Stimulated activated CD4-positive, alpha-beta T cell treated with anti-CD3 and anti-CD28 coated beads, Interleukin-4, amount 100 ng/mL, for 24 hours (primary cell): ENCODE measurements around the gene CD302.
"Not testable (repeated sequence)": the region's sequence is repeated elsewhere in the genome, so short reads cannot be mapped to it uniquely, and the experiment has no call there.

ENCODE experiments used
- DNase-seq: peaks from one replicate; pipeline ENCODE4 v3.0.0-alpha.2; 2020

The CD302 gene

DNA sequence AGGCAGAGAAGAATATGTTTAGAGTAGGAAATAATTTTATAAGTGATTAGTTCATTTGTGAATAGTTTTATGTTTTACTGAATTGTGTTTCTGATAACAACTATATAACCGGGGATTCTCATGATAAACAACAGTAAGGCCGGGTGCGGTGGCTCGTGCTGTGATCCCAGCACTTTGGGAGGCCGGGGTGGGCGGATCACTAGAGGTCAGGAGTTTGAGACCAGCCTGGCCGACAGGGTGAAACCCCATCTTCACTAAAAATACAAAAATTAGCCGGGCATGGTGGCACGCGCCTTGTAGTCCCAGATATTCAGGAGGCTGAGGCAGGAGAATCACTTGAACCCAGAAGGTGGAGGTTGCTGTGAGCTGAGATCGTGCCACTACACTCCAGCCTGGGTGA lies 52.8 kb downstream of the CD302 start:
- not testable (repeated sequence) for DNase-seq

DNA sequence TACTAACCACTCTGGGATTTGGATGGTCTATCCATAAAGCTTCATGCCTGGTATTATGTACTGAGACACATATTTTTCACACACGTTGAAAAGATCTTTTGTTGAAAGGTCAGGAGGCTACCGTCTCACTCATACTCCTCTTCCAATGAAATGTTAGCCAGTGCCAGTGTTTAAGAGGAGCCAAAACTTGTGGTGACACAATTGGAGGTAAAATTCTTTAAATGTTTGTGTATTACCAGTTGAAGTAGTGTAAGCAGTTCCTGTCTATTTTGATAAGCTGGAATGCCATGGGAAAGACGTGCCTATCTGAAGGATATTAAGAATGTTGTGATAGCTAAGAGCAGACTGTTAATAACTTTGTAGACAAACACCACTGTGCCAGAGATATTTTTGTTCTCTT lies 53.6 kb downstream of the CD302 start:
- DNase-seq = no peak

DNA sequence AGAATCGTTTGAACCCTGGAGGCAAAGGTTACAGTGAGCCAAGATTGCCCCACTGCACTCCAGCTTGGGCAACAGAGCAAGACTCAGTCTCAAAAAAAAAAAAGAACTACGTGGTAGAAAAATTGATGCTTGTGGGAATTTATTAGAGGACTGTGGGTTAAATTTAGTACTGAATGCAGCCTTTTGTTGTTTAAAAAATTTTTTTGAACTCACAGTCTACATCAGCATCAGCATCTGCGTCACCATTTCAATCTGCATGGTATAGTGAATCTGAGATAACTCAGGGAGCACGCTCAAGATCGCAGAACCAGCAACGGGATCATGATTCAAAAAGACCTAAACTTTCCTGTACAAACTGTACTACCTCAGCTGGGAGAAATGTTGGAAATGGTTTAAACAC lies 55.2 kb downstream of the CD302 start:
- DNase-seq = no peak

DNA sequence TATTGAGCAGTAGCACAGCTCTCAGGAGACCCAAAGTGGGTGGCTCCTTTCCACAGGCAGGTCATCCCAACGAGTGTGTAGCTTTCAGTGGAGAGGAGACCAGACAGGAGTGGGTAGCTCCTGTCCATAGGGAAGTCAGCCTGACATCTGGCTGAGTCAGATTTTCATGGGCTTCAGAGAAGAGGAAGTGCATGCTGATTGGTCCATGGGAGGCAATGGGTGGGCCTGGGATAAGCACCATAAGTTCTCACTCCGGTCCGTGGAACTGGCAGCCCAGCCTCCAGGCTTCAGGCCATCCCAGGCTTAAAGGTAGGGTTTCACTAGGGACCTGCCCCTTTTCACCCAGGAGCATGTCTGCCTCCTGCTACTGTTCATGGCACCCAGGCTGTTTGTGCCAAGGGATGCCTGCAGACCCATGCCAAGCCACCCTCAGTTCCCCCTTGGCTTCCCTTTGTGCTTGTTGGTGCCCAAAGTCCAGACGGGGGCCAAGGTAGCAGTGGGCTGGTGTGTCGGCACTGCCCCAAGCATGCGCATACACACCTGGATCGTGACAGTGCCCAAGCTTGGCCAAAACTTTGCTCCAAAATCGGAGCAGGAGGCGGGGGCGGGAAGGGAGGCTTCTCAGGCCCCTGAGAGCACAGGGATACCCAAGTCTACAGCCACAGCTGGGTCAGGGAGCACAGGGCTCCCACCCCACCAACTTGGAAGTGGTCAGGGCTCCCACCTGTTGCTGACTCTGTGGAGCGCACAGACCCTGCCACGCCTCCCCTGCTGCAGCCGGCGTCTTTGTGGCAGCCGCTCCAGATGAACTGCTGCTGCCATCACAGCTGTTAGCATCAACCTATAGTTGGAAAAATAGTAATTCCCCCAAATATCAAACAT lies 59.3 kb downstream of the CD302 start:
- no peak for DNase-seq

DNA sequence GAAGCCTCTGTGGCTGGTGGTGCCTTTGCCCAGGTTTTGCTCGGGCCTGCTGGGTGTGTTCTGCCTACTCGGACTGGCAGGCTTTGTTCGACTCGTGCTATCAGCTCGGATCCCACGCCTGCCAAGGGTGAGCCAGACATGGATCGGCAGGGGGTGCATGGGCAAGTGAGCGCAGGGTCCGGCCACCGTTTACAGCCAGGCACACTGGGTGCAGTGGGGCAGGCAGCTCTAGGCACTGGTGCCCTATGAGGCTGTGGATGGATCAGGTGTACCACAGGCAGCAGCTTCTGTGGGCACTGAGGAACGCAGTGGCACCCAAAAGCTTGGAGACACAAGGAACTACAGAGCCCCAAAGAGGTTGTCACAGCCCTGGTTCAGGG lies 60.1 kb downstream of the CD302 start:
- DNase-seq = no peak

DNA sequence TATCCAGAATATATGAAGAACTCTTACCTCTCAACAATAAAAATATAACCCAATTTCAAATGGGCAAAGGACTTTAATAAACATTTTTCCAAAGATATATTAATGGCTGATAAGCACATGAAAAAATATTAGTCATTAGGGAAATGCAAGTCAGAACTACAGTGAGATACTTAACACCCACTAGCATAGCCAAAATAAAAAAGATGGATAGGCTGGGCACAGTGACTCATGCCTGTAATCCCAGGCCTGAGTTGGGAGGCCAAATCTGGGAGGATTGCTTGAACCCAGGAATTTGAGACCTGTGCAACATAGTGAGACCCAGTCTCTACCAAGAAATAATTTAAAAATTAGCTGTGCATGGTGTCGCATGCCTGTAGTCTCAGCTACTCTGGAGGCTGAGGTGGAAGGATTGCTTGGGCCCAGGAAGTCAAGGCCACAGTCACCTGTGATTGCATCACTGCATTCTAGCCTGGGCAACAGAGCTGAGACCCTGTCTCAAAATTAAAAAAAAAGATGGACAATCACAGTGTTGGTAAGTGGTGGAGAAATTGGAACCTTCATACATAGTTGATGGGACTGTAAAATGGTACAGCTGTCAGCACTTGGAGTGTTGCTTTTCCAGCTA lies 60.6 kb downstream of the CD302 start:
- no peak for DNase-seq

DNA sequence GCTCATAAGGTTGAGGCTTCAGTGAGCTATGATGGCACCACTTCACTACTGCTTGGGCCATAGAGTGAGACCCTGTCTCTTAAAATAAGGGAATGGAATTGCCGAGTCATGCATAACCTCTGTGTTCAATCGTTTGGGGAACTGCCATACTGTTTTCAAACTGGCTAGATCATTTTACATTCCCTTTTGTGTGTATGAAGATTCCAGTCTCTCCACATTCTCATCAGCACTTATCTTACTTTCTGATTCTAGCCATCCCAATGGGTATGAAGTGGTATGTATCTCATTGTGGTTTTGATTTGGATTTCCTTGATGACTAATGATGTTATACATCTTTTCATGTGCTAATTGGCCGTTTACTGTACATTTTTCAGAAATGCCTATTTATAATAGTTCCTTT lies 62.0 kb downstream of the CD302 start:
- DNase-seq = no peak

DNA sequence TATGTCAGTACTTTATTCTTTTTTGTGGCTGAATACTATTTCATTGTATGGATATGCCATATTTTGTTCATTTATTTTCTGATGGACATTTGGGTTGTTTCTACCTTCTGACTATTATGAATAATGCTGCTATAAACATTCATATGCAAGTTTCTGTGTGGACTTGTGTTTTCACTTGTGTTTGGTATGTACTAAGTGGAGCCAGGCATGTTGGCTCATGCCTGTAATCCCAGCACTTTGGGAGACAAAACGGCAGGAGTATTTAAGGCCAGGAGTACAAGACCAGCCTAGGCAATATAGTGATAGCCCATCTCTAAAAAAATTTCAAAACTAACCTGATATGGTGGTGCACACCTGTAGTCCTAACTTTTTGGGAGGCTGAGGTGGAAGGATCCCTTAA lies 62.4 kb downstream of the CD302 start:
- no peak for DNase-seq

DNA sequence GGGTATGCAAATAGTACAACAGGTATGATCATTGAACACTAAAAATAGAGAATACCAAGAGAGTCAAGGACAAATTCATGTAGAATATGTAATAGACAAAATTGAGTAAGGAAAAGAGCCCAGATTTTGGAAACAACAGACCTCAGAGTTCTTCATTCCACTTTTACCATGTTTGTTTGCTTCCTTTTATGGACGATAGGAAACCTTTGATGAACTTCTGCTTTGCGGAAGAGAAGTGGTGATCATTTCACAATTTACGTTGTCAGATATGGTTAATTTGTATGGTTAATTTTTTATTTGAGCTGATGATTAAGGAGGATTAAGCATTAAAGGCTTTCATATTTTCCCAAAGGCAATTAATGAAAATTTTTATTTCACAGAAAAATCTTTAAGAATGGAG lies 69.4 kb downstream of the CD302 start:
- no peak for DNase-seq

DNA sequence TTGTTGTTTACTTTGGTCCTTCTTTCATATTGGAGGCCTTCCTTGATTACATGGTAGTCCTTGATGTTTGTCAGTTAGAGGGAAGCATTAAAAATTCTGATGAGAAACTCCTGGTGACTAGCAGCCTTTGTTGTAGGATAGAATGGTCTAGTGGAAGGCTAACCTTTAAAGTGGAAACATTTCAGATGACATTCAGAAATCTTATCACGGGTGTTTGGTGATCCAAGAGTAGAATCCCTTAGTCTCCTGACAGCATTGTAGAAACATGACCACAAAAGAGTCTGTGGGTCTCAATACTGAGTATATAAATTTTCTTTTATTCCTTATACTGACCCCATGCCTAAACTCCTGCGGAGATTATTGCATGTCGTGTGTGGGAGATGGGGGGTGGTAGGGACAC lies 72.3 kb downstream of the CD302 start:
- no peak for DNase-seq

DNA sequence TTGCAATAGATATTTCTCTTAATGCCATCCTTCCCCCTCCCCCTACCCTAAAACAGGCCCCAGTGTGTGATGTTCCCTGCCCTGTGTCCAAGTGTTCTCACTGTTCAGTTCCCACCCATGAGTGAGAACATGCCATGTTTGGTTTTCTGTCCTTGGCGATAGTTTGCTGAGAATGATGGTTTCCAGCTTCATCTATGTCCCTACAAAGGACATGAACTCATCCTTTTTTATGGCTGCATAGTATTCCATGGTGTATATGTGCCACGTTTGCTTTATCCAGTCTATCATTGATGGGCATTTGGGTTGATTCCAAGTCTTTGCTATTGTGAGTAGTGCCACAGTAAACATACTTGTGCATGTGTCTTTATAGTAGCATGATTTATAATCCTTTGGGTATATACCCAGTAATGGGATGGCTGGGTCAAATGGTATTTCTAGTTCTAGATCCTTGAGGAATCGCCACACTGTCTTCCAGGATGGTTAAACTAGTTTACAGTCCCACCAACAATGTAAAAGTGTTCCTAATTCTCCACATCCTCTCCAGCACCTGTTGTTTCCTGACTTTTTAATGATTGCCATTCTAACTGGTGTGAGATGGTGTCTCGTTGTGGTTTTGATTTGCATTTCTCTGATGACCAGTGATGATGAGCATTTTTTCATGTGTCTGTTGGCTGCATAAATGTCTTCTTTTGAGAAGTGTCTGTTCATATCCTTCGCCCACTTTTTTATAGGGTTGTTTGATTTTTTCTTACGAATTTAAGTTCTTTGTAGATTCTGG lies 73.0 kb downstream of the CD302 start:
- DNase-seq = not testable (repeated sequence)

DNA sequence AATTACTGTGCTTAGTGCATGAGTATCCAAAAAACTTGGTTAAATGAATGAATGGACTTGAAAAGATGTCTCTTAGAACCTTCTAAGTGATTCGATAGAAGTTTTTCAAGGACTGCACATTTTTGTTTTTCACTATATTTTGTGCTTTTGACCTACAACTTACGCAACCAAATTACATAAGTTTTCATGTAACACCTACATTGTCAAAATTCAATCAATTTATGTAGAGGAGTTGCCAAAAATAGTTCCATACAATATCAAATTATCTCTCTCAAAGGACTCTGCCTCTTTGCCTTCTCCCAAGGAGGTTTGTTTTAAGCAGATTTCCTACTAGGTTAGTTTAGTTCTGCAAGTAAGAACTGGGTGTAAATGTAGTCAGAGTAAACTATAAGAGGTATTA lies 75.4 kb downstream of the CD302 start:
- DNase-seq = no peak

DNA sequence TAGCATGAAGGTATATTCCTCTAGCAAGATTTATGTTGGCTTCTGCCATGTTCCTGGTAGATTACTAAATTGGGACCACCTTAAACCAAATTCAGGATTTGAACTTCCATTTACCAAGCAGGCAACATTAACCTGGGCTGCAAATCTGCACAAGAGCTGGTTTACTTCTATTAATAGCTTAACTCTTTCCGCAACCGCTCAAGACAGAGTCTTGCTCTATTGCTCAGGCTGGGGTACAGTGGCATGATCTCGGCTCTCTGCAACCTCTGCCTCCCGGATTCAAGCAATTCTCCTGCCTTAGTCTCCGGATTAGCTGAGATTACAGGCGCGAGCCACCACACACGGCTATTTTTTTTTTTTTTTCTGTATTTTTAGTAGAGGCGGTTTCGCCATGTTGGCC lies 77.3 kb downstream of the CD302 start:
- no peak for DNase-seq
